Measurements from ENCODE around the gene FSTL5. TPM values are rescaled to one million over a fixed set of nuclear protein-coding genes. Genes with fewer than 3 reads are reported as not detected.

Gene FSTL5
- total RNA-seq (2021; ENCODE audit: unreplicated experiment), result not detected
- polyA plus RNA-seq (2012), result not detected in 2 replicates
- percentile 10 among the genes with signal in this experiment for Bru-seq, nascent RNA
- BruChase-seq, experiment 1, labeled RNA remaining after a 6-hour chase, result percentile 3 among the genes with signal in this experiment
- percentile 8 among the genes with signal in this experiment for BruChase-seq, experiment 2, labeled RNA remaining after a 2-hour chase
- long read RNA-seq, result 0 reads

DNA sequence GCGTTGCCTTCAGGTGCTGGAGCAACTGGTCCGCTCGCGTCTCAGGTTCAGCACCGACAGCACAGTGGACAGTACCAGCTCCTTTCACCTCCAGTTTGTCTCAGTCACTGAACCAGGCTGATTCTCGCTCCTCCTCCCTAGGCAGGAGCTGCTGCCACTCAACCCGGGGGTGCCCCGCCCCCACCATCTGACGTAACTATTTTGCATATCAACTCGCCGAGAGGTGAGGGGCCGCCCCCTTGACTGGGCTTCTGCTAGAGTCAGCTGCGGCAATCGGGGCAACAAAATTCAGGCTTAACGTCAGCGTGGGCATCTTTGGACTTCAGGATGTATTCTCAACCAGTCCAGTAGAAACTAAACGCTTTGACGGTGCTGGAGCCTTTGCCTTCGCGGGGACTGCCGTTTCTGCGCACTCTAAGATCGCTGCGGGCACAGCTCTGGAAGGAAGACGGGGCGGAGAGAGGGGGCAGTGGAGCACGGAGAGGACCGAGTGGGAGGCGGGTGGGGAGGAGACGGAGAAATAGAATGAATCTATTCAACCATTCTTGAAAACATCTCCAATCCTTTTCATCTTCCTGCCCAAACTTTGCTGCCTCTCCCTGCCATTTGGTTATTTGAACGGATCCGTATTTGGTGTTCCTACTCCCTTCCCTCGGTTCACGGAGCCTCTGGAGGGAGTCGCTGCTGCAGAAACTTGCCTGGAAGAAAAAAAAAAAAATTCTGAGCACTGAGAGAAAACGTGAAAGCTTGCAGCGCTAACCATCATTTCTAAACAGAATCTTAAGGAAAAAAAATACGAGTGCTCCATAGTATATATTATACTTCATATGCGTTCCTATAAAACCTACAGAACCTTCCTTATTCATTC is at the start of gene FSTL5:
TSS of gene FSTL5 (minus strand) at position 109 of the 868 bp plus-strand sequence. CDS start 52,604 bp downstream, outside the sequence.
- POLR2A ChIA-PET, result no interaction called here
- Histone ChIP-seq H3K9me2 (ENCODE audit: insufficient read depth) (no peaks in the 10 kb centered on the region), H3K9me3 (ENCODE audit: control insufficient read depth in 1 of 2, insufficient read depth in 1 of 2, low read depth in 1 of 2, low read length in 2 of 2) (no peaks in the 10 kb centered on the region), H3K79me2 (ENCODE audit: insufficient read depth, low read length) (no peaks in the 10 kb centered on the region), H3K4me1 (ENCODE audit: control insufficient read depth in 1 of 2, insufficient read depth in 2 of 2, low read length in 2 of 2) (peaks cover 4 to 10% of the 10 kb centered on the region in 2 experiments; a peak in 2 of 4 replicates), H3K4me2 (ENCODE audit: low read length) (no peak within 1 kb of the TSS), H4K20me1 (ENCODE audit: insufficient read depth) (no peaks in the 10 kb centered on the region), H3K9ac (ENCODE audit: low read length) (no peak within 1 kb of the TSS), H3K27ac (ENCODE audit: low read depth, low read length) (no peak within 1 kb of the TSS), H2AFZ (ENCODE audit: low read depth, low read length, poor library complexity, severe bottlenecking) (no peak within 1 kb of the TSS), H3K36me3 (ENCODE audit: control insufficient read depth in 1 of 2, insufficient read depth in 2 of 2, low read length in 2 of 2) (no peaks in the 10 kb centered on the region), H3K27me3 (ENCODE audit: insufficient read depth, low read length) (no peaks in the 10 kb centered on the region), H3K4me3 (replicated peaks in 1 of 2; ENCODE audit: low read depth in 1 of 2, low read length in 2 of 2) (no peak within 1 kb of the TSS)
- CTCF ChIA-PET, result no interaction called here
- RAD21 ChIA-PET (ENCODE audit: low non-redundant PET in 1 of 2, low total read pairs in 2 of 2, uncharacterized antibody in 2 of 2, unreplicated experiment in 2 of 2), result no interaction called here
- ATAC-seq (no peak), DNase-seq (ENCODE audit: low read depth, low spot score) (no peak)
- no TSS peak for BruUV-seq (replicated peaks)
- TF ChIP-seq, protein P1, sequence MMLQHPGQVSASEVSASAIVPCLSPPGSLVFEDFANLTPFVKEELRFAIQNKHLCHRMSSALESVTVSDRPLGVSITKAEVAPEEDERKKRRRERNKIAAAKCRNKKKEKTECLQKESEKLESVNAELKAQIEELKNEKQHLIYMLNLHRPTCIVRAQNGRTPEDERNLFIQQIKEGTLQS (IDR thresholded peaks at IDR 0.05), result no peak
- TF ChIP-seq JUND (IDR thresholded peaks at IDR 0.05), result no peak
- TF ChIP-seq, protein P2, sequence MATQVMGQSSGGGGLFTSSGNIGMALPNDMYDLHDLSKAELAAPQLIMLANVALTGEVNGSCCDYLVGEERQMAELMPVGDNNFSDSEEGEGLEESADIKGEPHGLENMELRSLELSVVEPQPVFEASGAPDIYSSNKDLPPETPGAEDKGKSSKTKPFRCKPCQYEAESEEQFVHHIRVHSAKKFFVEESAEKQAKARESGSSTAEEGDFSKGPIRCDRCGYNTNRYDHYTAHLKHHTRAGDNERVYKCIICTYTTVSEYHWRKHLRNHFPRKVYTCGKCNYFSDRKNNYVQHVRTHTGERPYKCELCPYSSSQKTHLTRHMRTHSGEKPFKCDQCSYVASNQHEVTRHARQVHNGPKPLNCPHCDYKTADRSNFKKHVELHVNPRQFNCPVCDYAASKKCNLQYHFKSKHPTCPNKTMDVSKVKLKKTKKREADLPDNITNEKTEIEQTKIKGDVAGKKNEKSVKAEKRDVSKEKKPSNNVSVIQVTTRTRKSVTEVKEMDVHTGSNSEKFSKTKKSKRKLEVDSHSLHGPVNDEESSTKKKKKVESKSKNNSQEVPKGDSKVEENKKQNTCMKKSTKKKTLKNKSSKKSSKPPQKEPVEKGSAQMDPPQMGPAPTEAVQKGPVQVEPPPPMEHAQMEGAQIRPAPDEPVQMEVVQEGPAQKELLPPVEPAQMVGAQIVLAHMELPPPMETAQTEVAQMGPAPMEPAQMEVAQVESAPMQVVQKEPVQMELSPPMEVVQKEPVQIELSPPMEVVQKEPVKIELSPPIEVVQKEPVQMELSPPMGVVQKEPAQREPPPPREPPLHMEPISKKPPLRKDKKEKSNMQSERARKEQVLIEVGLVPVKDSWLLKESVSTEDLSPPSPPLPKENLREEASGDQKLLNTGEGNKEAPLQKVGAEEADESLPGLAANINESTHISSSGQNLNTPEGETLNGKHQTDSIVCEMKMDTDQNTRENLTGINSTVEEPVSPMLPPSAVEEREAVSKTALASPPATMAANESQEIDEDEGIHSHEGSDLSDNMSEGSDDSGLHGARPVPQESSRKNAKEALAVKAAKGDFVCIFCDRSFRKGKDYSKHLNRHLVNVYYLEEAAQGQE (IDR thresholded peaks at IDR 0.05; ENCODE audit: low read depth), result peak; percentile 41
- intact Hi-C loops (cut with micrococcal nuclease), result loop anchor here (10.0 kb wide), 1 partner anchor 909 kb away; no protein-coding TSS in a partner anchor
